Cerebellar cortex (tissue), 1 donor: ENCODE results near the gene SLC13A3.

Source experiments
- DNase-seq: peaks from one replicate; pipeline ENCODE4 v3.0.0-alpha.2; 2015; ENCODE audit warnings: low spot score

The SLC13A3 gene

GRCh38 chr20:46636514-46636913, 14.7 kb downstream of the SLC13A3 start:
- no peak for DNase-seq

GRCh38 chr20:46635514-46636136, 15.6 kb downstream of the SLC13A3 start:
- no peak for DNase-seq

- no peak for DNase-seq
These were observed 16.7 kb downstream of the SLC13A3 start for GRCh38 chr20:46634528-46634927.

GRCh38 chr20:46631874-46632446, 19.3 kb downstream of the SLC13A3 start:
- peak; percentile 10 for DNase-seq

GRCh38 chr20:46631212-46631869, 19.9 kb downstream of the SLC13A3 start:
- DNase-seq: no peak

- no peak for DNase-seq
These were observed 21.0 kb downstream of the SLC13A3 start for GRCh38 chr20:46630306-46630705.

- no peak for DNase-seq
These were observed 21.9 kb downstream of the SLC13A3 start for GRCh38 chr20:46629341-46629740.

- no peak for DNase-seq
These were observed 24.0 kb downstream of the SLC13A3 start for GRCh38 chr20:46627234-46627633.

GRCh38 chr20:46626758-46627157, 24.5 kb downstream of the SLC13A3 start:
- DNase-seq: no peak

GRCh38 chr20:46625875-46626373, 25.3 kb downstream of the SLC13A3 start:
- no peak for DNase-seq

GRCh38 chr20:46624946-46625345, 26.3 kb downstream of the SLC13A3 start:
- no peak for DNase-seq

GRCh38 chr20:46622165-46622564, 29.1 kb downstream of the SLC13A3 start:
- DNase-seq: no peak

- no peak for DNase-seq
These were observed 29.8 kb downstream of the SLC13A3 start for GRCh38 chr20:46621492-46621891.

- DNase-seq: no peak
These were observed 31.8 kb downstream of the SLC13A3 start for GRCh38 chr20:46619445-46619844.

GRCh38 chr20:46618316-46619100, 32.8 kb downstream of the SLC13A3 start:
- no peak for DNase-seq

- no peak for DNase-seq
These were observed 36.8 kb downstream of the SLC13A3 start for GRCh38 chr20:46614503-46614902.

- no peak for DNase-seq
These were observed 41.1 kb downstream of the SLC13A3 start for GRCh38 chr20:46610145-46610544.

- DNase-seq: no peak
These were observed 42.2 kb downstream of the SLC13A3 start for GRCh38 chr20:46609043-46609442.

- DNase-seq: no peak
These were observed 43.3 kb downstream of the SLC13A3 start for GRCh38 chr20:46607849-46608497.

- DNase-seq: no peak
These were observed 43.9 kb downstream of the SLC13A3 start for GRCh38 chr20:46607191-46607848.

GRCh38 chr20:46606817-46607190, 44.5 kb downstream of the SLC13A3 start:
- no peak for DNase-seq
